Loucy (cell line): Measurements from ENCODE around the gene HLA-DMB.

ENCODE experiments used
- H2AFZ ChIP-seq: fragments of 200-600 bp; sonication (generic); 2 replicates; pipeline ENCODE4 v1.6.0; 2016; ENCODE audit warnings: antibody characterized with exemption, mild to moderate bottlenecking, low read length, moderate library complexity
- H3F3A ChIP-seq: fragments of 200-600 bp; 2 replicates; pipeline ENCODE4 v1.6.0; 2016; ENCODE audit warnings: antibody characterized with exemption, low read depth, mild to moderate bottlenecking
- H3K27me3 ChIP-seq: fragments of 200-600 bp; sonication (generic); 2 replicates; pipeline ENCODE4 v1.6.1; 2014; ENCODE audit warnings: low read length, mild to moderate bottlenecking; ENCODE audit not compliant: insufficient read depth, poor library complexity, severe bottlenecking
- H3K36me3 ChIP-seq: fragments of 200-600 bp; sonication (generic); 2 replicates; pipeline ENCODE4 v1.6.1; 2016; ENCODE audit warnings: low read length; ENCODE audit not compliant: insufficient read depth
- H3K4me1 ChIP-seq: fragments of 200-600 bp; sonication (generic); 2 replicates; pipeline ENCODE4 v1.5.1; 2014; ENCODE audit warnings: low read length, mild to moderate bottlenecking; ENCODE audit not compliant: insufficient read depth, poor library complexity, severe bottlenecking
- H3K4me2 ChIP-seq: fragments of 200-600 bp; sonication (generic); 2 replicates; pipeline ENCODE4 v1.6.0; 2014; ENCODE audit warnings: antibody characterized with exemption, low read length, low read depth, mild to moderate bottlenecking; ENCODE audit not compliant: poor library complexity, severe bottlenecking
- H3K4me3 ChIP-seq: fragments of 200-600 bp; sonication (generic); 2 replicates; pipeline ENCODE4 v1.5.1; 2014; ENCODE audit warnings: low read length, mild to moderate bottlenecking, mixed read lengths; ENCODE audit not compliant: poor library complexity, severe bottlenecking
- H3K79me2 ChIP-seq: fragments of 200-600 bp; sonication (generic); 2 replicates; pipeline ENCODE4 v1.6.1; 2014; ENCODE audit warnings: low read length; ENCODE audit not compliant: insufficient read depth
- H3K9ac ChIP-seq: fragments of 200-600 bp; sonication (generic); 2 replicates; pipeline ENCODE4 v1.6.0; 2014; ENCODE audit warnings: mild to moderate bottlenecking, low read depth, low read length, moderate library complexity; ENCODE audit not compliant: poor library complexity, severe bottlenecking
- H3K9me2 ChIP-seq: fragments of 200-600 bp; sonication (generic); replicated peaks from 2 replicates; pipeline ENCODE4 v1.6.1; 2016; ENCODE audit warnings: low read depth, low read length, mixed read lengths
- H3K9me3 ChIP-seq: fragments of 200-600 bp; sonication (generic); 2 replicates; pipeline ENCODE4 v1.6.1; 2014; ENCODE audit warnings: mild to moderate bottlenecking, antibody characterized with exemption, low read length, low read depth; ENCODE audit not compliant: insufficient read depth
- H4K20me1 ChIP-seq: fragments of 200-600 bp; sonication (generic); 2 replicates; pipeline ENCODE4 v1.6.0; 2014; ENCODE audit warnings: antibody characterized with exemption, low read length, mild to moderate bottlenecking; ENCODE audit not compliant: insufficient read depth, poor library complexity, severe bottlenecking
- EZH2phosphoT487 ChIP-seq: fragments of 200-600 bp; IDR thresholded peaks from 2 replicates; pipeline ENCODE4 v1.6.1; 2018; ENCODE audit warnings: antibody characterized with exemption, mild to moderate bottlenecking, moderate library complexity, borderline replicate concordance
- TF ChIP-seq, protein P1 (sequence below): fragments of 200-600 bp; sonication (generic); conservative IDR thresholded peaks from 2 replicates; pipeline ENCODE4 v1.5.1; 2014; ENCODE audit warnings: mild to moderate bottlenecking, antibody characterized with exemption, low read length

HLA-DMB gene

DNA sequence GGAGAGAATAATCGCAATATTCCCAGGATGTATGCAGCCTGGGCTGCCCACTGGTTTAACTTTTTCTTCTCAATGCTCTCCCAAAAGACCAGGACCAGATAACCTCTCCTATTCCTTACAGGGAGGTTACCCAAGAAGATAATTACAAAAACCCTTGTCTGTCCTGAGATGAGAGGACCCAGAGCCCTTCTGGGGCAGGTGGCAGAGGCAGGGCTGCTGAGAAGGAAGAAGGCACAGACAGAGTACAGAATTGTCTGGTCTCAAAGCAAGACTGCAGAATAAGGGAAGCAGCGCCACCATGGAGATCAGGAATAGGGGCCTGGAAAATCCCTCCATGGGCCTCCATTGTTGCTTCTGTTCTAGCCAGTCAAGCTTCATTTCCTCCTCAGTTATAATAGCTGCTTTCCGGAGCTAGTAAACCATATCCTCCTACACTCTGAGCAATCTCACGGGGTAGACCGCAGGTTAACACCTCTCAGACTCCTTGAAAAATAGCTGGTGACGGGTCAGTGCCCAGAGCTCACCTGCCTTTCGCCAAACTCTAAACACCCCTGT is 463 bp upstream of the HLA-DMB start:
- TF ChIP-seq, protein P1, sequence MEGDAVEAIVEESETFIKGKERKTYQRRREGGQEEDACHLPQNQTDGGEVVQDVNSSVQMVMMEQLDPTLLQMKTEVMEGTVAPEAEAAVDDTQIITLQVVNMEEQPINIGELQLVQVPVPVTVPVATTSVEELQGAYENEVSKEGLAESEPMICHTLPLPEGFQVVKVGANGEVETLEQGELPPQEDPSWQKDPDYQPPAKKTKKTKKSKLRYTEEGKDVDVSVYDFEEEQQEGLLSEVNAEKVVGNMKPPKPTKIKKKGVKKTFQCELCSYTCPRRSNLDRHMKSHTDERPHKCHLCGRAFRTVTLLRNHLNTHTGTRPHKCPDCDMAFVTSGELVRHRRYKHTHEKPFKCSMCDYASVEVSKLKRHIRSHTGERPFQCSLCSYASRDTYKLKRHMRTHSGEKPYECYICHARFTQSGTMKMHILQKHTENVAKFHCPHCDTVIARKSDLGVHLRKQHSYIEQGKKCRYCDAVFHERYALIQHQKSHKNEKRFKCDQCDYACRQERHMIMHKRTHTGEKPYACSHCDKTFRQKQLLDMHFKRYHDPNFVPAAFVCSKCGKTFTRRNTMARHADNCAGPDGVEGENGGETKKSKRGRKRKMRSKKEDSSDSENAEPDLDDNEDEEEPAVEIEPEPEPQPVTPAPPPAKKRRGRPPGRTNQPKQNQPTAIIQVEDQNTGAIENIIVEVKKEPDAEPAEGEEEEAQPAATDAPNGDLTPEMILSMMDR = no peak
- TF ChIP-seq EZH2phosphoT487 = no peak
- Histone ChIP-seq H3K36me3 (no peaks in the 10 kb centered on the region), H3K9ac (peak overlapping the region; percentile 70), H3K9me2 (no peaks in the 10 kb centered on the region), H3K9me3 (no peaks in the 10 kb centered on the region), H3K4me3 (peak overlapping the region; percentile 72), H3K4me1 (peaks cover 53% of the 10 kb centered on the region), H3F3A (0 out of 2 replicates have a peak, but pooled peaks cover 3% of the 10 kb centered on the region), H3K4me2 (peak overlapping the region; percentile 89), H2AFZ (peak overlapping the region; percentile 74), H3K27me3 (no peaks in the 10 kb centered on the region), H4K20me1 (no peaks in the 10 kb centered on the region), H3K79me2 (no peaks in the 10 kb centered on the region; the same call in 1 of the 2 replicates)

DNA sequence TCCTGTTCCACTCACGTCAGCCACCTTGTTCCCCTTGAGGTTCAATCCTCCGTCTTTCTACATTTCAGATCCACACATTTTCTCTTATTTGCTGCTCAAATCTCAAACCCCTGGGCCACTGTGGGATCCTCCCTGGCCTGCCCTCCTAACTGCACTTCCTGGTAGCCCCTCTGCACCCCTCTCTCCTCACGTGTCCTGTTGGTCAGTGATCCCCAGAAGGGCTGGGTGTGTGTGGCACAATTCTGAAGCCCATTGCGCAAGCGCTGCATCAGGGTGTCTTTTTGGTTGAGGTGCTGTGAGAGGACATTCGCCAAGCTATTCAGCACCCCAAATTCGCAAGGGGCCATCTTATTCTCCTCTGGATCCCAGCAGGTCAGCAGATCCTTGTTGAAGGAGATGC is 2.3 kb downstream of the HLA-DMB start:
- Histone ChIP-seq H3K9ac (no peak overlapping the region), H3K36me3 (no peaks in the 10 kb centered on the region)
- TF ChIP-seq, protein P1 = no peak
- TF ChIP-seq EZH2phosphoT487 = no peak

DNA sequence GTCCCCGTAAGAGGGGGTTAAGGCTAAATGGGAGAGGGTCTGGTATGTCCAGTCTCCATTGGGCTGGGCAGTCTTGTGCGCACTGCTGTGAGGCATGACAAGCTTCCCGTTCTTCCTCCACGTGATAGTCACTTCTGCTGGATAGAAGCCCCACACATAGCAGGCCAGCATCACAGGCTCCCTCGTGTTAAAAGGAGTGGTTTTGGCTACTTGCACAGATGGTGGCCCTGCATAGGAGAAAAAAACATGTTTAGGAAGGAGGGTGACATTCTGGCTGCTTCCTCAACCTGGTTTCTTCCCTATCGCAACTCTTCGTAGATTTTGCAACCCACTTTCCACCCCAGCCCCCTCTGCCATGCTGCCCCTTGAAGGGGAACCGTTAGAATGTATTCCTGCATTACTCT is 3.6 kb downstream of the HLA-DMB start:
- Histone ChIP-seq H3K27me3 (no peaks in the 10 kb centered on the region), H3K9me2 (no peaks in the 10 kb centered on the region), H4K20me1 (no peaks in the 10 kb centered on the region), H3K4me1 (peaks cover 23% of the 10 kb centered on the region), H3K79me2 (no peaks in the 10 kb centered on the region; the same call in 1 of the 2 replicates), H3K9me3 (no peaks in the 10 kb centered on the region), H3K9ac (no peak overlapping the region), H3K4me3 (no peak overlapping the region), H2AFZ (no peak overlapping the region), H3K36me3 (no peaks in the 10 kb centered on the region), H3F3A (0 out of 2 replicates have a peak, but pooled peaks cover 3% of the 10 kb centered on the region), H3K4me2 (no peak overlapping the region)
- TF ChIP-seq EZH2phosphoT487 = no peak
- TF ChIP-seq, protein P1 = no peak

More for the DNA sequence above, 2.3 kb downstream of the HLA-DMB start:
- Histone ChIP-seq H3K9me2 (no peaks in the 10 kb centered on the region), H3K27me3 (no peaks in the 10 kb centered on the region), H3F3A (0 out of 2 replicates have a peak, but pooled peaks cover 3% of the 10 kb centered on the region), H3K4me2 (no peak overlapping the region), H4K20me1 (no peaks in the 10 kb centered on the region), H3K4me3 (no peak overlapping the region), H3K9me3 (no peaks in the 10 kb centered on the region), H3K79me2 (no peaks in the 10 kb centered on the region; the same call in 1 of the 2 replicates), H3K4me1 (peaks cover 35% of the 10 kb centered on the region), H2AFZ (no peak overlapping the region)
